ENCODE data around the gene POU2F1. TPM values are rescaled to one million over a fixed set of nuclear protein-coding genes. Genes with fewer than 3 reads are reported as not detected.

Gene POU2F1
- total and polyA plus RNA-seq, 11 donors: 2.4 to 13.4 (median 8.8) TPM

DNA sequence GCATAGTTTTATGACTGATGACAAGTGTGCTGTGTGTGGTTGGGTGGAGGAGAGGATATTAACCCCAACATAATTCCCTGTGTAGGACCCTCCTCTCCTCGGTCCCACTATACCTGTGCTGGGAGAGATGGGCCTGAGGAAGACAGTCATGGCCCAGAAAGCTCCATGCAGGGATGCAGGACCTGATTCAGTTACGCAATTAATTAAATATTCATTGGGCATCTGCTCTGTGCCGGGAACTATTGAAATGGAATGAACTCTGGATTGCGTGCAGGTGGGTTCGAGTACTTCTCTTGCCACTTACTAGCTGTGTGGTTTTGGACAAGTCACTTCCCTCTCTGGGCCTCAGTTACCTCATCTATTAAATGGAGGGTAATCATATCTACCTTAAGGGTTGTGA is 223.1 kb downstream of the POU2F1 start:
- WGBS, 4 donors: 82 to 90% (median 88%) methylated on average over 5 of the region's 5 CpGs
- intact Hi-C loops (cut with DNase I): loop anchor here in 9 of 10 donors (2.0 to 10.0 kb wide), 7 partner anchors 43 to 377 kb away; no protein-coding TSS in a partner anchor
- no peak for ATAC-seq
- Histone ChIP-seq H3K9me3 (no peaks in the 10 kb centered on the region), H3K27ac (no peak overlapping the region), H3K36me3 (no peaks in the 10 kb centered on the region), H3K4me3 (no peak overlapping the region), H3K4me1 (peaks cover 0 to 32% (median 9%) of the 10 kb centered on the region in 12 donors), H3K27me3 (peaks cover 0 to 12% (median 9%) of the 10 kb centered on the region in 9 donors)
- DNase-seq: no peak
- TF ChIP-seq, protein P1, sequence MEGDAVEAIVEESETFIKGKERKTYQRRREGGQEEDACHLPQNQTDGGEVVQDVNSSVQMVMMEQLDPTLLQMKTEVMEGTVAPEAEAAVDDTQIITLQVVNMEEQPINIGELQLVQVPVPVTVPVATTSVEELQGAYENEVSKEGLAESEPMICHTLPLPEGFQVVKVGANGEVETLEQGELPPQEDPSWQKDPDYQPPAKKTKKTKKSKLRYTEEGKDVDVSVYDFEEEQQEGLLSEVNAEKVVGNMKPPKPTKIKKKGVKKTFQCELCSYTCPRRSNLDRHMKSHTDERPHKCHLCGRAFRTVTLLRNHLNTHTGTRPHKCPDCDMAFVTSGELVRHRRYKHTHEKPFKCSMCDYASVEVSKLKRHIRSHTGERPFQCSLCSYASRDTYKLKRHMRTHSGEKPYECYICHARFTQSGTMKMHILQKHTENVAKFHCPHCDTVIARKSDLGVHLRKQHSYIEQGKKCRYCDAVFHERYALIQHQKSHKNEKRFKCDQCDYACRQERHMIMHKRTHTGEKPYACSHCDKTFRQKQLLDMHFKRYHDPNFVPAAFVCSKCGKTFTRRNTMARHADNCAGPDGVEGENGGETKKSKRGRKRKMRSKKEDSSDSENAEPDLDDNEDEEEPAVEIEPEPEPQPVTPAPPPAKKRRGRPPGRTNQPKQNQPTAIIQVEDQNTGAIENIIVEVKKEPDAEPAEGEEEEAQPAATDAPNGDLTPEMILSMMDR (IDR thresholded peaks at IDR 0.05): no peak
- no peak for TF ChIP-seq POLR2A (IDR thresholded peaks at IDR 0.05)

DNA sequence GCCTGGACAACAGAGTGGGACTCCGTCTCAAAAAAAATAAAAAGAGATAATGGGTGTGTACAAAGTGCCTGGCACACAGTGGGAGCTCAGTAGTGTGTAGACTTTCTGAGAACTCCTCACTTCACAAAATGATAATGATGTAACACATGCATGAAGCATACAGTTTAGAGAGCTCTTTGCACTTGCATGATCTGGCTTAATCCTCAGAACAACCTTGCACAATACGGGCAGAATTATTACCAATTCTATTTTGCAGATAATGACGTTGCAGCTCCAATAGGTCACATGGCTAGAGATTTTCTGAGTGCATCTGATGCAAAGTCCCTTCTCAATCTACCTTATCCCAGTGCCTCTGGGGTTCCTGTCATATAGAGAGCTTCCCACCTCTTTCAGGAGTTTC is 226.3 kb downstream of the POU2F1 start:
- Histone ChIP-seq H3K27ac (peak overlapping the region in 1 of 12 donors; percentile 64), H3K9me3 (no peaks in the 10 kb centered on the region), H3K36me3 (no peaks in the 10 kb centered on the region), H3K4me3 (no peak overlapping the region), H3K4me1 (peaks cover 0 to 22% (median 0%) of the 10 kb centered on the region in 12 donors), H3K27me3 (no peaks in the 10 kb centered on the region)
- TF ChIP-seq POLR2A (IDR thresholded peaks at IDR 0.05): no peak
- TF ChIP-seq, protein P1 (IDR thresholded peaks at IDR 0.05): no peak
- 76 to 86% (median 81%) methylated on average over 3 of the region's 3 CpGs for WGBS, 4 donors
- ATAC-seq (no peak), DNase-seq (no peak)
- intact Hi-C loops (cut with DNase I): loop anchor here in 2 of 10 donors (10.0 kb wide), 1 partner anchor 88 kb away; no protein-coding TSS in a partner anchor

DNA sequence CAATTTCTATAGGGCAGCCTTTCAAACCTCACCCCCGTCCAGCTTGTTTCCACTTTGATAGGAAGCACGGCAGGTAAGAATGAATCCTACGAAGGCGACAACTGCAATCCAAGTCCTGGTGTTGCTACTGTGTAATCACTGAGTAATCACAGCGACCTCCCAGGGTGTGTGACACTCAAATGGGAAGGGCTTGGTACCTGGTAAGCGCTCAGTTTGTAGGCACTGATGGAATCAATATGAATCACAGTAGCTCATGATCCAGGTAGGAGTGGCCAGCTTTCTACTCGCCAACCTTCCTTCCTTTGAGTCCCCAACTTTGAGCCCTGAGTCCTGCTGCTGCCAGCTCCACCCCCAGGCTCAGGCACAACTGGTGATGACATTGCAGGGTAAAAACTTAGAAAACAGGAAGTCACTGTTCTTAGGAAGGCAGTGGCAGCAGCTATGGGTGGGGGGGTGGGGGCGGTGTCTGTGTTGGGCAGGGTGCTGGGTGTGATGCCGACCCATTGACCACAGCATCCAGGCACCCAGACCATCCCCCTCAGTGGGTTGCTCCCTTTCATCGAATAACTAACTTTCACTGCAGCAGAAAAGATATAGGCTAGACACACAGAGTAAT is 226.9 kb downstream of the POU2F1 start:
- Histone ChIP-seq H3K27me3 (no peaks in the 10 kb centered on the region), H3K4me1 (peaks cover 0 to 22% (median 0%) of the 10 kb centered on the region in 12 donors), H3K27ac (peak overlapping the region in 1 of 12 donors; percentile 64), H3K9me3 (no peaks in the 10 kb centered on the region), H3K4me3 (peak overlapping the region in 1 of 12 donors; percentile 36), H3K36me3 (no peaks in the 10 kb centered on the region)
- ATAC-seq (peak; percentile 15 to 67 (median 52)), DNase-seq (no peak)
- intact Hi-C loops (cut with DNase I): loop anchor here in 2 of 10 donors (10.0 kb wide), 1 partner anchor 87 kb away; no protein-coding TSS in a partner anchor
- 61 to 70% (median 64%) methylated on average over 10 of the region's 10 CpGs for WGBS, 4 donors
- TF ChIP-seq, protein P1 (IDR thresholded peaks at IDR 0.05): no peak
- no peak for TF ChIP-seq POLR2A (IDR thresholded peaks at IDR 0.05)

DNA sequence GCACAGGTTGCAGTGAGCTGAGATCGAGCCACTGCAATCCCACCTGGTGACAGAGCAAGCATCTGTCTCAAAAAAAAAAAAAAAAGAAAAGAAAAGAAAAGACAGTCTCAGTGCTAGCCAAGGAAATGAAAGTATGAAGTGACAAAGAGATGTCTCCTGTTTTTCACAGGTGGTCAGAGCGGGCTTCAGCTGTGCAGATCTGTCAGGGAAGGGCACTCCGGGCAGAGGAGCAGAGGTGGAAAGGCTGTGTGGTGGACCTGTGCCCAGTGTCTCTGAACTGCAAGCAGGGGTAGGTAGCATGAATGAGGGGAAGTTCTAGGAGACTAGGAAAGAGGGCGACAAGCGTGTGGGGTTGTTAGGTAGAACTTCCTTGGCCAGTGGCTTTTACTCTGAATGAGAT is 230.2 kb downstream of the POU2F1 start:
- H3K36me3 ChIP-seq: no peaks in the 10 kb centered on the region
- WGBS, 4 donors: 75 to 93% (median 90%) methylated on average over 5 of the region's 5 CpGs
- ATAC-seq: no peak
- DNase-seq: no peak
- H3K27me3 ChIP-seq: no peaks in the 10 kb centered on the region
- intact Hi-C loops (cut with DNase I): loop anchor here in 1 of 10 donors (10.0 kb wide), 1 partner anchor 84 kb away; no protein-coding TSS in a partner anchor
- no peak overlapping the region for H3K27ac ChIP-seq
- no peaks in the 10 kb centered on the region for H3K9me3 ChIP-seq
- H3K4me1 ChIP-seq: peaks cover 0 to 30% (median 1%) of the 10 kb centered on the region in 12 donors
- no peak for TF ChIP-seq POLR2A (IDR thresholded peaks at IDR 0.05)
- TF ChIP-seq, protein P1 (IDR thresholded peaks at IDR 0.05): no peak
- no peak overlapping the region for H3K4me3 ChIP-seq
